HepG2 (cell line): ENCODE data around the gene ADAD2. TPM values are rescaled to one million over a fixed set of nuclear protein-coding genes. Genes with fewer than 3 reads are reported as not detected.

ENCODE experiments used
- ATAC-seq: fragments of 200-7000 bp; cut with Tn5 transposase; 3 replicates; pipeline ENCODE4 v1.9.1; 2020; ENCODE audit warnings: mild to moderate bottlenecking, moderate library complexity
- BruUV-seq: library from RNA; stranded (reverse); fragments of 400-500 nt; replicated peaks from 2 replicates; lab custom pipeline; 2021; lab: Mats Ljungman, UMichigan
- CTCF ChIA-PET: fragments of 300-600 bp; formaldehyde crosslinking; extraction: SDS; loops from one replicate; lab custom pipeline; 2021; ENCODE audit warnings: low total read pairs, inconsistent platforms, low intra/inter-chr PET ratio; lab: Yijun Ruan, JAX
- POLR2A ChIA-PET: fragments of 350-600 bp; sonication (Branson Sonifier 250); formaldehyde crosslinking; loops from one replicate; lab custom pipeline; 2020; ENCODE audit warnings: antibody characterized with exemption, inconsistent platforms; lab: Yijun Ruan, JAX
- DNase-seq: peaks from one replicate; pipeline ENCODE4 v3.0.0-alpha.2; 2015; ENCODE audit warnings: low spot score
- FAIRE-seq: peaks from 3 replicates; lab custom pipeline; 2011; peaks lifted over from hg19 to GRCh38; lab: Jason Lieb, UNC
- H2AFZ ChIP-seq: one replicate; pipeline ENCODE4 v1.6.1; 2011; ENCODE audit warnings: low read length, inconsistent platforms
- H3K27ac ChIP-seq: fragments of 300-600 bp; 3 replicates; pipeline ENCODE4 v1.8.0; 2011; ENCODE audit warnings: mixed run types, mild to moderate bottlenecking, mixed read lengths, low read length, inconsistent platforms; ENCODE audit not compliant: insufficient read depth; ENCODE audit errors: extremely low read length
- H3K27me3 ChIP-seq, 2 experiments: fragments of 200-600 bp in 1 of 2; 2 replicates in 1 of 2; 3 replicates in 1 of 2; pipeline versions ENCODE4 v1.6.0 to v1.8.0; 2011; ENCODE audit warnings: low read length in 2 of 2, mild to moderate bottlenecking in 2 of 2, moderate library complexity in 2 of 2, inconsistent platforms in 1 of 2; ENCODE audit not compliant: insufficient read depth in 2 of 2, control insufficient read depth in 1 of 2
- H3K36me3 ChIP-seq, 2 experiments: fragments of 200-600 bp in 1 of 2; replicated peaks in 1 of 2; 2 replicates in 1 of 2; 3 replicates in 1 of 2; pipeline versions ENCODE4 v1.5.1 to v1.8.0; 2011; ENCODE audit warnings: low read length in 2 of 2, inconsistent platforms in 1 of 2; ENCODE audit not compliant: insufficient read depth in 2 of 2, control insufficient read depth in 1 of 2
- H3K4me1 ChIP-seq: 2 replicates; pipeline ENCODE4 v1.5.1; 2012; ENCODE audit warnings: low read length, inconsistent platforms; ENCODE audit not compliant: insufficient read depth
- H3K4me2 ChIP-seq: 2 replicates; pipeline ENCODE4 v1.6.0; 2011; ENCODE audit warnings: low read depth, low read length, inconsistent platforms
- H3K4me3 ChIP-seq, 3 experiments: fragments of 200-600 bp in 1 of 3; sonication (generic), shearing (Covaris generic) in 1 of 3; replicated peaks in 1 of 3; 2 replicates each; pipeline ENCODE4 v1.5.1; 2011 to 2016; ENCODE audit warnings: low read length in 3 of 3, inconsistent platforms in 2 of 3, low read depth in 2 of 3, mild to moderate bottlenecking in 2 of 3, control low read depth in 1 of 3, mixed read lengths in 1 of 3; ENCODE audit not compliant: insufficient read depth in 1 of 3
- H3K79me2 ChIP-seq: one replicate; pipeline ENCODE4 v1.6.1; 2011; ENCODE audit warnings: low read length, inconsistent platforms; ENCODE audit not compliant: insufficient read depth
- H3K9ac ChIP-seq: 2 replicates; pipeline ENCODE4 v1.6.0; 2011; ENCODE audit warnings: mild to moderate bottlenecking, low read depth, low read length, inconsistent platforms; ENCODE audit not compliant: insufficient read depth
- H3K9me3 ChIP-seq: 2 replicates; pipeline ENCODE4 v1.5.1; 2012; ENCODE audit warnings: mild to moderate bottlenecking, low read length
- H4K20me1 ChIP-seq: 2 replicates; pipeline ENCODE4 v1.6.0; 2011; ENCODE audit warnings: inconsistent platforms, mild to moderate bottlenecking, low read length, moderate library complexity; ENCODE audit not compliant: insufficient read depth
- ATM ChIP-seq: fragments of 450-650 bp; IDR thresholded peaks from 2 replicates; pipeline ENCODE4 v1.7.1; 2017; ENCODE audit warnings: mild to moderate bottlenecking, borderline replicate concordance
- EEA1 ChIP-seq: sonication (generic); formaldehyde crosslinking; IDR thresholded peaks from 2 replicates; pipeline ENCODE4 v1.5.1; 2020; ENCODE audit warnings: mild to moderate bottlenecking, missing genetic modification reagents, borderline replicate concordance
- ETV6 ChIP-seq: sonication (generic); formaldehyde crosslinking; conservative IDR thresholded peaks from 2 replicates; pipeline ENCODE4 v1.4.0; 2020; ENCODE audit warnings: missing genetic modification reagents
- HNRNPL ChIP-seq: fragments of 200-400 bp; formaldehyde crosslinking; IDR thresholded peaks from 2 replicates; pipeline ENCODE4 v1.6.1; 2017; ENCODE audit warnings: mild to moderate bottlenecking, low read depth, low read length
- IRF1 ChIP-seq: sonication (generic); formaldehyde crosslinking; IDR thresholded peaks from 2 replicates; pipeline ENCODE4 v1.4.0; 2020; ENCODE audit warnings: low read depth, mild to moderate bottlenecking, missing genetic modification reagents
- MEIS1 ChIP-seq: sonication (generic); formaldehyde crosslinking; IDR thresholded peaks from 2 replicates; pipeline ENCODE4 v1.9.0; 2021; ENCODE audit warnings: mild to moderate bottlenecking, missing genetic modification reagents, moderate library complexity, borderline replicate concordance
- NFE2L2 ChIP-seq: fragments of 150-350 bp; IDR thresholded peaks from 2 replicates; pipeline ENCODE4 v1.6.1; 2014; ENCODE audit warnings: low read length
- PTBP1 ChIP-seq: fragments of 200-400 bp; formaldehyde crosslinking; IDR thresholded peaks from 2 replicates; pipeline ENCODE4 v1.6.1; 2018; ENCODE audit warnings: low read length, low read depth; ENCODE audit not compliant: poor library complexity, severe bottlenecking
- ZNF335 ChIP-seq: sonication (generic); formaldehyde crosslinking; IDR thresholded peaks from 2 replicates; pipeline ENCODE4 v1.4.0; 2020; ENCODE audit warnings: missing genetic modification reagents
- ZNF605 ChIP-seq: sonication (generic); formaldehyde crosslinking; IDR thresholded peaks from 2 replicates; pipeline ENCODE4 v1.8.0; 2022; ENCODE audit warnings: mild to moderate bottlenecking, missing genetic modification reagents
- ZNF672 ChIP-seq: sonication (generic); formaldehyde crosslinking; IDR thresholded peaks from 2 replicates; pipeline ENCODE4 v1.8.1; 2022; ENCODE audit warnings: missing genetic modification reagents
- ZNF776 ChIP-seq: sonication (generic); formaldehyde crosslinking; IDR thresholded peaks from 2 replicates; pipeline ENCODE4 v1.4.0; 2020; ENCODE audit warnings: mild to moderate bottlenecking, missing genetic modification reagents
- WGBS: methylation state at CpG from one replicate; pipeline ENCODE4 v1.1.6; 2017; ENCODE audit warnings: low lambda C conversion rate; 5-methylcytosine and 5-hydroxymethylcytosine counted together
- in situ Hi-C: cut with HindIII; loops from 2 replicates; pipeline ENCODE4 v1.10.0; 2017; ENCODE audit warnings: low pct_unique_long_range_greater_than_20kb; ENCODE audit not compliant: extremely low pct_ligation_motif_present
- intact Hi-C: fragments of 100-400 bp; cut with micrococcal nuclease; formaldehyde crosslinking; loops from one replicate; pipeline ENCODE4 v1.10.0; 2022; ENCODE audit not compliant: unreplicated experiment
- polyA plus RNA-seq, 8 experiments: library from polyadenylated mRNA; depleted of rRNA in 3 of 8; stranded (reverse) in 7 of 8; unstranded in 1 of 8; fragments of >200 nt; fragmentation: Illumina TruSeq in 4 of 8; extraction: Trizol in 4 of 8; gene quantifications; 2 replicates each; pipeline versions ENCODE4 v1.2.1 to v1.2.3, GENCODE V29; 2011 to 2016; ENCODE audit warnings: low read depth in 4 of 8, missing spikeins in 1 of 8, mixed read lengths in 1 of 8; ENCODE audit not compliant: insufficient read depth in 1 of 8
- total RNA-seq, 5 experiments: library from RNA; depleted of rRNA; stranded (reverse); fragments of >200 nt; fragmentation: Illumina TruSeq; extraction: Trizol; gene quantifications; 2 replicates each; pipeline ENCODE4 v1.2.3, GENCODE V29; 2016; ENCODE audit warnings: low read depth in 1 of 5
- TF ChIP-seq, protein P1 (sequence below): sonication (generic); formaldehyde crosslinking; IDR thresholded peaks from 2 replicates; pipeline ENCODE4 v1.9.0; 2022; ENCODE audit warnings: low read depth, missing genetic modification reagents
- TF ChIP-seq, protein P2 (sequence below): sonication (generic); formaldehyde crosslinking; IDR thresholded peaks from 2 replicates; pipeline ENCODE4 v1.5.0; 2020; ENCODE audit warnings: mild to moderate bottlenecking, missing genetic modification reagents
- TF ChIP-seq, protein P3 (sequence below): sonication (generic); formaldehyde crosslinking; IDR thresholded peaks from 2 replicates; pipeline ENCODE4 v1.5.0; 2020; ENCODE audit warnings: missing genetic modification reagents

Gene ADAD2
- total and polyA plus RNA-seq, 2 of the 13 experiments (the other 11 are each of a cell fraction or from before 2014, with no cell fraction given) = not detected

GRCh38 chr16:84212154-84212553, 21.2 kb downstream of the ADAD2 start (continued):
- TF ChIP-seq, protein P1, sequence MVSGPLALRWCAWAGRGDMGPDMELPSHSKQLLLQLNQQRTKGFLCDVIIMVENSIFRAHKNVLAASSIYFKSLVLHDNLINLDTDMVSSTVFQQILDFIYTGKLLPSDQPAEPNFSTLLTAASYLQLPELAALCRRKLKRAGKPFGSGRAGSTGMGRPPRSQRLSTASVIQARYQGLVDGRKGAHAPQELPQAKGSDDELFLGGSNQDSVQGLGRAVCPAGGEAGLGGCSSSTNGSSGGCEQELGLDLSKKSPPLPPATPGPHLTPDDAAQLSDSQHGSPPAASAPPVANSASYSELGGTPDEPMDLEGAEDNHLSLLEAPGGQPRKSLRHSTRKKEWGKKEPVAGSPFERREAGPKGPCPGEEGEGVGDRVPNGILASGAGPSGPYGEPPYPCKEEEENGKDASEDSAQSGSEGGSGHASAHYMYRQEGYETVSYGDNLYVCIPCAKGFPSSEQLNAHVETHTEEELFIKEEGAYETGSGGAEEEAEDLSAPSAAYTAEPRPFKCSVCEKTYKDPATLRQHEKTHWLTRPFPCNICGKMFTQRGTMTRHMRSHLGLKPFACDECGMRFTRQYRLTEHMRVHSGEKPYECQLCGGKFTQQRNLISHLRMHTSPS (CRISPR knock-in tag) = no peak
- TF ChIP-seq ZNF672 (CRISPR knock-in tag) (no peak), NFE2L2 (no peak), ZNF335 (CRISPR knock-in tag) (no peak), ATM (no peak)

DNA sequence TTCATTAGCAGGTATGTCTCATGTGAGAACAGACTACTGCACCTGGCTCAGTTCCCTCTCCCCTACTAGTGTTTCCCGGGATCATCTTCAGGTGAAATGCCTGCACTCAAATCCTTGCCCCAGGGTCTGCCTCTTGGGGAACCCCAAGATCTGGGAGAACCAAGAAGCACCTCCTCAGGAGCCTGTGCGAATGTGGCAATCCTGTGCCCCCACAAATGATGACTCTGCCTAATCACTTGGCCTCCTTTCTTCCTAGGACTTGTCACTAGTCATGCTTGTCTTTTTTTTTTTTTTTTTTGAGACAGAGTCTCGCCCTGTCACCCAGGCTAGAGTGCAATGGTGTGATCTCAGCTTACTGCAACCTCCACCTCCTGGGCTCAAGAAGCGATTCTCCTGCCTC, 21.7 kb downstream of the ADAD2 start:
- in situ Hi-C loops = no loop called here
- BruUV-seq = no TSS peak
- no peak for ATAC-seq
- peaks cover 8 to 25% of the 10 kb centered on the region in 2 experiments; a peak in 2 of 5 replicates for H3K27me3 ChIP-seq
- H4K20me1 ChIP-seq = no peaks in the 10 kb centered on the region
- WGBS = 14% methylated on average over 4 of the region's 4 CpGs
- no peaks in the 10 kb centered on the region for H3K79me2 ChIP-seq
- H2AFZ ChIP-seq = no peak overlapping the region
- no peaks in the 10 kb centered on the region for H3K4me1 ChIP-seq
- no peaks in the 10 kb centered on the region for H3K9me3 ChIP-seq
- no peak overlapping the region for H3K4me2 ChIP-seq
- H3K27ac ChIP-seq = no peak overlapping the region
- no peak for FAIRE-seq
- ChIA-PET POLR2A (no interaction called here), CTCF (no interaction called here)
- no peaks in the 10 kb centered on the region for H3K36me3 ChIP-seq
- intact Hi-C loops = no loop called here
- no peak overlapping the region for H3K4me3 ChIP-seq
- H3K9ac ChIP-seq = no peak overlapping the region
- DNase-seq = no peak
- no peak for TF ChIP-seq ZNF605 (CRISPR knock-in tag)
- TF ChIP-seq, protein P2, sequence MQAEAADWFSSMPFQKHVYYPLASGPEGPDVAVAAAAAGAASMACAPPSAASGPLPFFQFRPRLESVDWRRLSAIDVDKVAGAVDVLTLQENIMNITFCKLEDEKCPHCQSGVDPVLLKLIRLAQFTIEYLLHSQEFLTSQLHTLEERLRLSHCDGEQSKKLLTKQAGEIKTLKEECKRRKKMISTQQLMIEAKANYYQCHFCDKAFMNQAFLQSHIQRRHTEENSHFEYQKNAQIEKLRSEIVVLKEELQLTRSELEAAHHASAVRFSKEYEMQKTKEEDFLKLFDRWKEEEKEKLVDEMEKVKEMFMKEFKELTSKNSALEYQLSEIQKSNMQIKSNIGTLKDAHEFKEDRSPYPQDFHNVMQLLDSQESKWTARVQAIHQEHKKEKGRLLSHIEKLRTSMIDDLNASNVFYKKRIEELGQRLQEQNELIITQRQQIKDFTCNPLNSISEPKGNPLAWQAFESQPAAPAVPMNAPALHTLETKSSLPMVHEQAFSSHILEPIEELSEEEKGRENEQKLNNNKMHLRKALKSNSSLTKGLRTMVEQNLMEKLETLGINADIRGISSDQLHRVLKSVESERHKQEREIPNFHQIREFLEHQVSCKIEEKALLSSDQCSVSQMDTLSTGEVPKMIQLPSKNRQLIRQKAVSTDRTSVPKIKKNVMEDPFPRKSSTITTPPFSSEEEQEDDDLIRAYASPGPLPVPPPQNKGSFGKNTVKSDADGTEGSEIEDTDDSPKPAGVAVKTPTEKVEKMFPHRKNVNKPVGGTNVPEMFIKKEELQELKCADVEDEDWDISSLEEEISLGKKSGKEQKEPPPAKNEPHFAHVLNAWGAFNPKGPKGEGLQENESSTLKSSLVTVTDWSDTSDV (CRISPR knock-in tag) = no peak
- no peak for TF ChIP-seq MEIS1 (CRISPR knock-in tag)
- TF ChIP-seq, protein P3, sequence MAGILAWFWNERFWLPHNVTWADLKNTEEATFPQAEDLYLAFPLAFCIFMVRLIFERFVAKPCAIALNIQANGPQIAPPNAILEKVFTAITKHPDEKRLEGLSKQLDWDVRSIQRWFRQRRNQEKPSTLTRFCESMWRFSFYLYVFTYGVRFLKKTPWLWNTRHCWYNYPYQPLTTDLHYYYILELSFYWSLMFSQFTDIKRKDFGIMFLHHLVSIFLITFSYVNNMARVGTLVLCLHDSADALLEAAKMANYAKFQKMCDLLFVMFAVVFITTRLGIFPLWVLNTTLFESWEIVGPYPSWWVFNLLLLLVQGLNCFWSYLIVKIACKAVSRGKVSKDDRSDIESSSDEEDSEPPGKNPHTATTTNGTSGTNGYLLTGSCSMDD (CRISPR knock-in tag) = no peak
- TF ChIP-seq ZNF776 (CRISPR knock-in tag) = no peak
- TF ChIP-seq IRF1 = no peak
- TF ChIP-seq ETV6 = no peak
- no peak for TF ChIP-seq HNRNPL
- no peak for TF ChIP-seq EEA1
- TF ChIP-seq PTBP1 = no peak
